Mucosa of descending colon (tissue), 3 donors: ENCODE results near the gene CACNA2D2. TPM values are rescaled to one million over a fixed set of nuclear protein-coding genes. Genes with fewer than 3 reads are reported as not detected.

Experiments
- ATAC-seq: fragments of 200-7000 bp; cut with Tn5 transposase; one replicate; pipeline ENCODE4 v1.9.1; 2020; ENCODE audit warnings: mild to moderate bottlenecking, moderate library complexity
- DNase-seq, 3 donors: peaks; one replicate each; pipeline ENCODE4 v3.0.0-alpha.2; 2020
- H3K36me3 ChIP-seq: fragments of 200-600 bp; one replicate; pipeline ENCODE4 v1.8.0; 2021; ENCODE audit warnings: low read depth, mild to moderate bottlenecking
- H3K4me1 ChIP-seq: fragments of 200-600 bp; one replicate; pipeline ENCODE4 v1.8.0; 2021; ENCODE audit warnings: low read depth, mild to moderate bottlenecking
- H3K4me3 ChIP-seq: fragments of 200-600 bp; one replicate; pipeline ENCODE4 v1.8.0; 2021; ENCODE audit warnings: mild to moderate bottlenecking
- H3K9me3 ChIP-seq: fragments of 200-600 bp; one replicate; pipeline ENCODE4 v1.8.0; 2021; ENCODE audit warnings: mild to moderate bottlenecking
- CTCF ChIP-seq: fragments of 200-600 bp; IDR thresholded peaks from one replicate; pipeline ENCODE4 v1.8.0; 2022; ENCODE audit warnings: antibody characterized with exemption, mild to moderate bottlenecking
- intact Hi-C, 2 donors: fragments of 100-400 bp; cut with DNase I in 1 of 2; cut with micrococcal nuclease in 1 of 2; formaldehyde crosslinking; loops; one replicate each; pipeline versions ENCODE4 v1.11.0 to v1.11.1; 2022; cut with DNase I, micrococcal nuclease
- total RNA-seq, 3 donors: library from RNA; stranded (reverse); fragmentation: NEBNext Ultra II Directional in 2 of 3; extraction: Animal tissue kit (Norgen Biotek cat#: 25700) in 2 of 3; gene quantifications; one replicate each; pipeline versions ENCODE4 v1.2.1 to v1.2.4, GENCODE V29; 2021 to 2023
- donor health status: DM: no; HTN: no; CAD: no; lungs with moderate emphysema.
- donor health status: DM: no; HTN: no; CAD: no.
- donor health status: DM: no; HTN: yes; CAD: no.

CACNA2D2 gene
- total RNA-seq, 3 donors from 2014 or later: 1.5 to 4.9 (median 3.8) TPM

DNA sequence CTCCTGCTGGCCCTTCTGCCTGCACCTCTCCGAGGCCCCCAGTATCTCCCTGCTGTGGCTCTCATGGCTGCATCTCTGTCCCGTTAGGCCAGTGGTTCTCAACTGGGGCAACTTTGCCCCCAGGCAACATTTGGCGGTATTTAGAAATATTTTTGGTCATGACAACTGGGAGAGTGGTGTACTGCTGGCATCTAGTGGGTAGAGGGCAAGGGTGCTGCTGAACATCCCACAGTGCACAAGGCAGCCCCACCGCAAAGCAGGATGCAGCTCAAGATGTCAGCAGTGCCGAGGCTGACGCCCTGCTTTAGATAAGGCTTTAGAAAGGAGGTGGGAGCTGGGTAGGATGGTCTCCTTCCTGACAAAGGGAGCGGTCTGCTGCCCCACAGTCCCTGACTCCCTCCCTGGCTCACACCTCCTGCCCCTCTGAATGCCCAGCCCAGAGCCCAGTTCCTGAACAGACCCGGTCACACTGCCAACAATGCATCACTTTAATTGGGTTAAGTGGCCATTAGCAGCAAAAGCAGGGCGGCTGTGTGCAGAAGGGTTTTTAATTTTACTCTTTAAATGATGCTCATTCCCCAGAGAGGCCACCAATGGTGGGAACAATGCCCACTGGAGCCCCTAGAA, 75.3 kb downstream of the CACNA2D2 start:
- intact Hi-C loops: no loop called here
- no peak for TF ChIP-seq CTCF
- Histone ChIP-seq H3K9me3 (no peaks in the 10 kb centered on the region), H3K4me1 (no peaks in the 10 kb centered on the region), H3K4me3 (no peak overlapping the region), H3K36me3 (no peaks in the 10 kb centered on the region)
- DNase-seq: no peak
- no peak for ATAC-seq

DNA sequence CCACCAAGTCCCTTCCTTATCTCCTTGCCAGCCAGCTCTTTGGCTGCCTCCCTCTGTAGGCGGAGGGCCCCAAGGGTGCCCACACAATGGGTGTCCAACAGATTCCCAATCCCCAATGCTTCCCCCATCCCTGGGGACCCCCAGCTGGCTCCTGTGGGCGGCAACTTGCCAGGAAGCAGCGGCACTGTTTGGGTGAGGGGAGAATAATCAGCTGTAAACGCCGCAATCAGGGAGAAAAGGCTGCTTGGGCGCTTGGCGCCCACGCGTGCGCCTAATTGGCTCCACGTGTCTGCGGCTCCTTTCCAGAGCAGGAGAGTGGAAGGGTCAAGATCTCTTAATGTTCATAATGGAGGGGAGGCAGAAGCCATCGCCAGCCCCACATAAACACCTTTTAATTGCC, 76.2 kb downstream of the CACNA2D2 start:
- ATAC-seq: no peak
- Histone ChIP-seq H3K4me3 (no peak overlapping the region), H3K36me3 (no peaks in the 10 kb centered on the region), H3K4me1 (no peaks in the 10 kb centered on the region), H3K9me3 (no peaks in the 10 kb centered on the region)
- TF ChIP-seq CTCF: no peak
- DNase-seq: no peak
- intact Hi-C loops: no loop called here

DNA sequence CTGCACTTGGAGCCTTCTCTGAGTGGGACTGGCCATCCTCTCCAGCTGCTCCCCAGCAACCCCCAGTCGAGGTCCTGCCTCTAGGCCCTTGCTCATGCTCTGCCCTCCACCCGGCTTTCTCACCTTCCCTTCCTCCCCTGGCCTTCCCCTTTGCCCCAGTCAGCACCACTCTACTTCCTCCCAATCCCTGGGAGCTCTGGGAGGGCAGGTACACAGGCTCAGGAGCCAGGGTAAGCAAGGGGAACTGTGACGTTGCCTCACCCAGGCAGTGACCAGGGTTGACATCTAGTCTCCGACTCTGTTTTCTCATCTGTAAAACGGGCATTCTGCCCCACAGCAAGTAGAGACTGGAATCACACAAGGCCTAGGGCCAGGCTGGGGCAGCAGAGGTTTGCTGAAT, 77.5 kb downstream of the CACNA2D2 start:
- intact Hi-C loops: no loop called here
- DNase-seq: no peak

DNA sequence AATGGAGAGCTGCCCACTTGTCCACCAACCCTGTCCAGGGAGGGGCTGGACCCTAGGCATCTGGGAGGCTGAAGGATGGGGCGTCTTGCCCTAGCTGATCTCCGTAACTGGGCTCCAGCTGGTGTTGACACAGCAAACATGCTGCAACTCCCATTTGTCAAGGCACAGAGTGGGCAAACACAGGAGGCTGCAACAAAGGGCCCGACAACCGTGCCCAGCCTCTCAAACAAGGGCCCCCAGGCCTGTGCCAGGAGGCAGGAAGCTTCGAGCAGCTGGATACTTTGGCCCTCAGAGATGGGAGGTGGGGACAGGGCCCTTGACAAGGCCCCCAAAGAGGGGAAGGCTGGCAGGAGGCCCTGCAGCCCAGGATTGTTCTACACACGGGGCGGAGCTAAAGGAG, 79.9 kb downstream of the CACNA2D2 start:
- H3K4me1 ChIP-seq: no peaks in the 10 kb centered on the region
- peak in 2 of 3 donors; percentile 31 to 43 for DNase-seq
- intact Hi-C loops: no loop called here
- ATAC-seq: peak; percentile 67
- no peaks in the 10 kb centered on the region for H3K9me3 ChIP-seq
- TF ChIP-seq CTCF: no peak
- H3K4me3 ChIP-seq: no peak overlapping the region
- no peaks in the 10 kb centered on the region for H3K36me3 ChIP-seq

More for the DNA sequence above, 77.5 kb downstream of the CACNA2D2 start:
- H3K4me1 ChIP-seq: no peaks in the 10 kb centered on the region
- no peaks in the 10 kb centered on the region for H3K36me3 ChIP-seq
- no peak overlapping the region for H3K4me3 ChIP-seq
- no peaks in the 10 kb centered on the region for H3K9me3 ChIP-seq
- no peak for TF ChIP-seq CTCF
- peak; percentile 18 for ATAC-seq

DNA sequence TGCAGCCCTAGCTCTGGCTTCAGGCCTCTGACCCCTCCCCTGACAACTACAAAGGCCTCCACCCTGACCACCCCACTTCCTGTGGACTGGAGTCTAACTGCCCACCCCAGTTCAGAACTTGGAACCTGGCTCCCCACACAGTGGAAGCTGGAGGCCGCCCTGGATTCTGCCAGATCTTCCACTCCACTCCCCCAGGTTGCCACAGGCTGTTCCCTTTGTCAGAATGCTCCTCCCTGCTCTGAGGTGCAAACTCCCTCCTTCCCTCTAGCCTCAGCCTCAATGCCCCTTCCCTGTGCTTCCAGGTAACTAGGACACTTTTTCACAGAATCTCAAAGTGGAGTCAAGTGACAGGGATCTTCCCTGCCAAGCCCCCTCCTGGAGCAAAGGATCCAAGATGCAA, 81.3 kb downstream of the CACNA2D2 start:
- intact Hi-C loops: no loop called here
- Histone ChIP-seq H3K4me1 (no peaks in the 10 kb centered on the region), H3K36me3 (no peaks in the 10 kb centered on the region), H3K4me3 (no peak overlapping the region), H3K9me3 (no peaks in the 10 kb centered on the region)
- ATAC-seq: no peak
- DNase-seq: no peak
- no peak for TF ChIP-seq CTCF
